IPS DF 19.7 (cell line): Measurements from ENCODE around the gene CRACDL.
A peak's percentile ranks its signal among the peaks of the same experiment; 100 is the strongest.

Source experiments
- DNase-seq: peaks from one replicate; pipeline ENCODE4 v3.0.0-alpha.2; 2013; ENCODE audit warnings: low read depth, low spot score

The CRACDL gene

GRCh38 chr2:98924910-98925309 lies 11.1 kb downstream of the CRACDL start:
- no peak for DNase-seq

GRCh38 chr2:98924038-98924830 lies 11.8 kb downstream of the CRACDL start:
- DNase-seq = no peak

GRCh38 chr2:98923244-98923940 lies 12.6 kb downstream of the CRACDL start:
- no peak for DNase-seq

GRCh38 chr2:98921062-98921461 lies 15.0 kb downstream of the CRACDL start:
- no peak for DNase-seq

- DNase-seq = no peak
These were observed 19.0 kb downstream of the CRACDL start for GRCh38 chr2:98917031-98917471.

GRCh38 chr2:98915751-98916358 lies 20.2 kb downstream of the CRACDL start:
- DNase-seq = no peak

GRCh38 chr2:98914713-98915580 lies 21.1 kb downstream of the CRACDL start:
- DNase-seq = no peak

GRCh38 chr2:98913916-98914712 lies 21.9 kb downstream of the CRACDL start:
- no peak for DNase-seq

- no peak for DNase-seq
These were observed 22.8 kb downstream of the CRACDL start for GRCh38 chr2:98912957-98913915.

- no peak for DNase-seq
These were observed 23.7 kb downstream of the CRACDL start for GRCh38 chr2:98912221-98912851.

- no peak for DNase-seq
These were observed 24.5 kb downstream of the CRACDL start for GRCh38 chr2:98911376-98912154.

- no peak for DNase-seq
These were observed 25.0 kb downstream of the CRACDL start for GRCh38 chr2:98911126-98911375.

GRCh38 chr2:98910349-98911125 lies 25.5 kb downstream of the CRACDL start:
- no peak for DNase-seq

GRCh38 chr2:98909317-98910211 lies 26.5 kb downstream of the CRACDL start:
- DNase-seq = peak; percentile 47

- no peak for DNase-seq
These were observed 27.1 kb downstream of the CRACDL start for GRCh38 chr2:98908931-98909316.

- DNase-seq = no peak
These were observed 27.8 kb downstream of the CRACDL start for GRCh38 chr2:98907966-98908905.
